GM12878 (cell line): ENCODE measurements around the gene OPCML. TPM values are rescaled to one million over a fixed set of nuclear protein-coding genes. Genes with fewer than 3 reads are reported as not detected.

Experiments used
- ATAC-seq: fragments of 200-7000 bp; cut with Tn5 transposase; 3 replicates; pipeline ENCODE4 v1.9.1; 2020; ENCODE audit warnings: mild to moderate bottlenecking, moderate library complexity
- BruUV-seq: library from RNA; stranded (reverse); fragments of 400-500 nt; replicated peaks from 2 replicates; lab custom pipeline; 2021; lab: Mats Ljungman, UMichigan
- CTCF ChIA-PET: fragments of 300-600 bp; sonication (Branson Sonifier 250); formaldehyde crosslinking; extraction: SDS; loops from one replicate; lab custom pipeline; 2021; ENCODE audit warnings: inconsistent platforms; lab: Yijun Ruan, JAX
- POLR2A ChIA-PET: fragments of 350-600 bp; formaldehyde crosslinking; extraction: SDS; loops from one replicate; lab custom pipeline; 2021; ENCODE audit warnings: inconsistent platforms; lab: Charles Lee
- RAD21 ChIA-PET: fragments of 300-600 bp; sonication (Branson Sonifier 250); formaldehyde crosslinking; loops from one replicate; lab custom pipeline; 2023; ENCODE audit warnings: antibody characterized with exemption; ENCODE audit not compliant: unreplicated experiment; lab: Charles Lee
- SMC1A ChIA-PET: fragments of 300-600 bp; sonication (Branson Sonifier 250); formaldehyde crosslinking; loops from one replicate; lab custom pipeline; 2023; ENCODE audit not compliant: unreplicated experiment, uncharacterized antibody; lab: Charles Lee
- DNase-seq: peaks from one replicate; pipeline ENCODE4 v3.0.0-alpha.2; 2011; ENCODE audit warnings: low read depth, low spot score
- FAIRE-seq: peaks from 3 replicates; lab custom pipeline; 2011; peaks lifted over from hg19 to GRCh38; lab: Jason Lieb, UNC
- H2AFZ ChIP-seq: 2 replicates; pipeline ENCODE4 v1.6.0; 2011; ENCODE audit warnings: low read depth, low read length, control low read depth; ENCODE audit not compliant: control insufficient read depth
- H3K27ac ChIP-seq: 2 replicates; pipeline ENCODE4 v1.5.1; 2011; ENCODE audit warnings: control low read depth; ENCODE audit not compliant: control insufficient read depth, insufficient read depth
- H3K27me3 ChIP-seq, 2 experiments: replicated peaks in 1 of 2; 2 replicates each; pipeline versions ENCODE4 v1.6.0 to v1.6.1; 2011; ENCODE audit warnings: low read length in 1 of 2; ENCODE audit not compliant: control insufficient read depth in 2 of 2, insufficient read depth in 2 of 2
- H3K36me3 ChIP-seq, 2 experiments: 2 replicates each; pipeline ENCODE4 v1.5.1; 2011; ENCODE audit warnings: low read length in 1 of 2; ENCODE audit not compliant: control insufficient read depth in 2 of 2, insufficient read depth in 2 of 2
- H3K4me1 ChIP-seq: 2 replicates; pipeline ENCODE4 v1.6.1; 2011; ENCODE audit warnings: mild to moderate bottlenecking, low read length, moderate library complexity, mixed read lengths; ENCODE audit not compliant: control insufficient read depth, insufficient read depth
- H3K4me2 ChIP-seq: 2 replicates; pipeline ENCODE4 v1.6.0; 2011; ENCODE audit warnings: control low read depth; ENCODE audit not compliant: control insufficient read depth, insufficient read depth
- H3K4me3 ChIP-seq: fragments of 200-600 bp; sonication (generic); 2 replicates; pipeline ENCODE4 v1.5.1; 2016
- H3K79me2 ChIP-seq: 2 replicates; pipeline ENCODE4 v1.6.0; 2011; ENCODE audit warnings: low read length; ENCODE audit not compliant: control insufficient read depth, insufficient read depth
- H3K9ac ChIP-seq: 2 replicates; pipeline ENCODE4 v1.8.0; 2011; ENCODE audit warnings: low read length, control low read depth, mixed read lengths; ENCODE audit not compliant: control insufficient read depth, insufficient read depth
- H3K9me3 ChIP-seq: replicated peaks from 3 replicates; pipeline ENCODE4 v1.5.1; 2011; ENCODE audit warnings: mild to moderate bottlenecking, low read length; ENCODE audit not compliant: control insufficient read depth, insufficient read depth
- H4K20me1 ChIP-seq: 2 replicates; pipeline ENCODE4 v1.6.0; 2011; ENCODE audit not compliant: control insufficient read depth, insufficient read depth
- ATF2 ChIP-seq: IDR thresholded peaks from 2 replicates; pipeline ENCODE4 v1.6.1; 2012; ENCODE audit warnings: low read length, inconsistent platforms
- ATF3 ChIP-seq: IDR thresholded peaks from 2 replicates; pipeline ENCODE4 v1.6.1; 2011; ENCODE audit warnings: low read depth, mild to moderate bottlenecking, low read length, moderate library complexity, borderline replicate concordance; ENCODE audit errors: extremely low read depth
- BRCA1 ChIP-seq: IDR thresholded peaks from 2 replicates; pipeline ENCODE4 v1.6.1; 2011; ENCODE audit warnings: low read depth, low read length, improper control_type of control experiment
- E2F8 ChIP-seq: fragments of 450-650 bp; IDR thresholded peaks from 2 replicates; pipeline ENCODE4 v1.6.1; 2018; ENCODE audit warnings: mild to moderate bottlenecking, low read depth, moderate library complexity; ENCODE audit not compliant: partially characterized antibody
- ETV6 ChIP-seq, 2 experiments: fragments of 450-650 bp in 1 of 2; IDR thresholded peaks in 1 of 2; conservative IDR thresholded peaks in 1 of 2; 2 replicates each; pipeline ENCODE4 v1.6.1; 2014; ENCODE audit warnings: antibody characterized with exemption in 1 of 2, borderline replicate concordance in 1 of 2, low read depth in 1 of 2, mild to moderate bottlenecking in 1 of 2, moderate library complexity in 1 of 2
- IKZF2 ChIP-seq, 2 experiments: fragments of 450-650 bp; IDR thresholded peaks; 2 replicates each; pipeline ENCODE4 v1.6.1; 2017; ENCODE audit warnings: mild to moderate bottlenecking in 2 of 2, moderate library complexity in 2 of 2
- KDM1A ChIP-seq: fragments of 200-600 bp; sonication (generic); IDR thresholded peaks from 2 replicates; pipeline ENCODE4 v1.6.1; 2016; ENCODE audit warnings: borderline replicate concordance
- RUNX3 ChIP-seq: IDR thresholded peaks from 2 replicates; pipeline ENCODE4 v1.6.1; 2012; ENCODE audit warnings: low read length, inconsistent platforms
- STAT3 ChIP-seq: IDR thresholded peaks from 2 replicates; pipeline ENCODE4 v1.6.1; 2011; ENCODE audit warnings: low read depth, low read length, improper control_type of control experiment
- TCF7 ChIP-seq: IDR thresholded peaks from 2 replicates; pipeline ENCODE4 v1.6.1; 2014; ENCODE audit warnings: antibody characterized with exemption, borderline replicate concordance
- ZBTB4 ChIP-seq: fragments of 450-650 bp; formaldehyde crosslinking; IDR thresholded peaks from 2 replicates; pipeline ENCODE4 v1.4.0; 2022; ENCODE audit warnings: mild to moderate bottlenecking, moderate library complexity
- WGBS: methylation state at CpG from one replicate; pipeline ENCODE4 v1.1.6; 2016; ENCODE audit warnings: low lambda C conversion rate; ENCODE audit not compliant: insufficient replicate concordance, insufficient coverage; ENCODE audit errors: missing lambda C conversion rate; 5-methylcytosine and 5-hydroxymethylcytosine counted together
- in situ Hi-C: fragments of 300-500 bp; cut with MboI; formaldehyde crosslinking; loops from 9 replicates; pipeline ENCODE4 v1.14.3; 2018; ENCODE audit warnings: mixed read lengths
- intact Hi-C: fragments of 100-400 bp; cut with micrococcal nuclease; formaldehyde crosslinking; loops from one replicate; pipeline ENCODE4 v1.14.2; 2022; ENCODE audit not compliant: unreplicated experiment
- polyA plus RNA-seq, 11 experiments: library from polyadenylated mRNA; depleted of rRNA in 4 of 11; unstranded in 6 of 11; stranded (reverse) in 5 of 11; fragments of >200 nt; fragmentation: Nextera tagmentation in 4 of 11; fragmentation: Illumina TruSeq in 1 of 11; extraction: Ambion mirVana in 4 of 11; extraction: Trizol in 1 of 11; gene quantifications; 1 replicate in 1 of 11; 2 replicates in 10 of 11; pipeline versions ENCODE4 v1.2.1 to v1.2.3, GENCODE V29; 2011 to 2016; ENCODE audit warnings: inconsistent platforms in 2 of 11, missing spikeins in 2 of 11, low read depth in 1 of 11
- total RNA-seq, 4 experiments: library from RNA; depleted of rRNA in 3 of 4; stranded (reverse); fragments of >200 nt in 3 of 4; fragmentation: Illumina TruSeq in 1 of 4; extraction: Trizol in 1 of 4; gene quantifications; 2 replicates each; pipeline versions ENCODE4 v1.2.1 to v1.2.3, GENCODE V29; 2013 to 2021

OPCML gene
- total and polyA plus RNA-seq, 10 of the 15 experiments (the other 5 are each of a cell fraction or from before 2014, with no cell fraction given): 0.84 TPM; not detected in 9

- Histone ChIP-seq H3K27ac (no peak overlapping the region), H3K9me3 (no peaks in the 10 kb centered on the region), H3K4me2 (no peak overlapping the region), H4K20me1 (no peaks in the 10 kb centered on the region), H3K4me3 (no peak overlapping the region), H3K4me1 (no peaks in the 10 kb centered on the region), H3K79me2 (no peaks in the 10 kb centered on the region), H3K27me3 (no peaks in the 10 kb centered on the region), H3K36me3 (no peaks in the 10 kb centered on the region), H3K9ac (no peak overlapping the region), H2AFZ (no peak overlapping the region)
- CTCF ChIA-PET: interaction anchor here (0.6 kb wide), 1 partner anchor 1312 kb away, joined by 3 read pairs; no protein-coding TSS in a partner anchor
- SMC1A ChIA-PET: interaction anchor here (0.6 to 0.7 kb wide), 2 partner anchors 52 to 82 kb away, joined by 3 read pairs; no protein-coding TSS in a partner anchor
- WGBS: 8% methylated on average over 9 of the region's 9 CpGs
- POLR2A ChIA-PET: no interaction called here
- in situ Hi-C loops (no loop called here), intact Hi-C loops (no loop called here)
- TF ChIP-seq RUNX3: no peak
- TF ChIP-seq ZBTB4 (CRISPR knock-in tag): no peak
- TF ChIP-seq ETV6 (conservative IDR thresholded peaks at IDR 0.05 in 1 of 2, IDR thresholded peaks at IDR 0.05 in 1 of 2; ENCODE audit: borderline replicate concordance in 1 of 2, low read depth in 1 of 2): no peak
- no peak for TF ChIP-seq ATF3
- no peak for TF ChIP-seq STAT3
- no peak for TF ChIP-seq ATF2
- TF ChIP-seq IKZF2 (IDR thresholded peaks at IDR 0.05): no peak
- TF ChIP-seq TCF7: no peak
- no peak for TF ChIP-seq KDM1A
- TF ChIP-seq BRCA1: no peak
- no peak for TF ChIP-seq E2F8
- no peak for ATAC-seq
- RAD21 ChIA-PET: no interaction called here
- BruUV-seq: no TSS peak
- no peak for DNase-seq
- FAIRE-seq: no peak
Observed at GRCh38 chr11:133491680-133492383, 40.5 kb downstream of the OPCML start.
